ENCODE measurements around the gene C1orf159.

Gene C1orf159

GRCh38 chr1:1146596-1146995, 30.7 kb upstream of the C1orf159 start:
- H4K91ac ChIP-seq (ENCODE audit: low read depth, low read length, poor library complexity) = no peak overlapping the region
- no peaks in the 10 kb centered on the region for H3K9me3 ChIP-seq (replicated peaks in 1 of 2; ENCODE audit: control insufficient read depth in 2 of 2, insufficient read depth in 1 of 2, low read depth in 1 of 2, low read length in 2 of 2)
- H3K4me2 ChIP-seq (ENCODE audit: insufficient read depth, low read length, poor library complexity, severe bottlenecking) = no peak overlapping the region
- peaks cover 0 to 16% (median 0%) of the 10 kb centered on the region in 3 experiments for H3K27me3 ChIP-seq (ENCODE audit: control insufficient read depth in 3 of 3, insufficient read depth in 3 of 3, low read depth in 1 of 3, low read length in 3 of 3)
- no peaks in the 10 kb centered on the region for H3K36me3 ChIP-seq (replicated peaks in 1 of 2; ENCODE audit: control insufficient read depth in 2 of 2, insufficient read depth in 2 of 2, low read length in 2 of 2)
- H3K4me1 ChIP-seq (ENCODE audit: control insufficient read depth in 2 of 2, insufficient read depth in 1 of 2, low read depth in 1 of 2, low read length in 2 of 2) = peaks cover 2 to 4% of the 10 kb centered on the region in 2 donors
- H3K4me3 ChIP-seq (ENCODE audit: low read length in 2 of 2) = no peak overlapping the region
- no CpG with 5 or more reads among the region's 15 CpGs for WGBS, 2 donors (ENCODE audit: extremely low coverage in 2 of 2, insufficient read length in 2 of 2, insufficient replicate concordance in 1 of 2)
- H2BK12ac ChIP-seq (ENCODE audit: low read length) = peak overlapping the region; percentile 58
- peak overlapping the region; percentile 44 for H3K9ac ChIP-seq (ENCODE audit: low read depth, low read length, poor library complexity)
- H3K79me1 ChIP-seq (ENCODE audit: low read depth, low read length) = peaks cover 7% of the 10 kb centered on the region
- peak overlapping the region; percentile 89 for H2BK15ac ChIP-seq (ENCODE audit: low read length)
- peak overlapping the region; percentile 64 for H3K18ac ChIP-seq (ENCODE audit: low read length)
- H3K23ac ChIP-seq (ENCODE audit: low read depth, low read length, poor library complexity) = peak overlapping the region; percentile 31
- no peak overlapping the region for H3K14ac ChIP-seq (ENCODE audit: low read length)
- H2AK5ac ChIP-seq (ENCODE audit: low read depth, low read length) = peak overlapping the region; percentile 92
- H2AFZ ChIP-seq (ENCODE audit: low read length) = no peak overlapping the region
- peak overlapping the region; percentile 76 for H3K4ac ChIP-seq (ENCODE audit: low read length)
- no peak for DNase-seq (ENCODE audit: low spot score)
- no peak overlapping the region for H2BK120ac ChIP-seq (ENCODE audit: low read depth, low read length)
- H4K8ac ChIP-seq (ENCODE audit: low read depth, low read length) = peak overlapping the region; percentile 3
- no peak overlapping the region for H3K27ac ChIP-seq (replicated peaks; ENCODE audit: low read length)
- no peak overlapping the region for H2BK5ac ChIP-seq (ENCODE audit: low read length)

DNA sequence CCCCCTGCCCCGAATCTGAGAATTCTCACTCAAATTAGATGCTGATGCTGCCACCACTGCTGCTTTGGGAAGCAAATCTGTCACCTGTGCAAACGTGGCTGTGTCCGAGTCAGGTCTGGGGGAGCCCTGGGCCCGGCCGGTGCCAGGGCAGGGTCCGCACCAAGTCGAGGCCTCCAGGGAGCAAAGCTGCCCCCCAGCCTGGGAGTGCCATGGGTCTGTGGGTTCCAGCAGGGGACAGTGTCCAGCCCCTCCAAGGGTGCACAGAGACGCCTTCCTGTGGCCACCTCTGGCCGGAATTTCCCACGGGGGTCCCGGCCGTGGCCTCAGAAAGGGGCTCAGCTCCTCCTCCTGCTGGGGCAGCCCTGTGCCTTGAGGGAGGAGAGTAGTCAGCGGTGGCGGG, 30.1 kb upstream of the C1orf159 start:
- peaks cover 7% of the 10 kb centered on the region for H3K79me1 ChIP-seq (ENCODE audit: low read depth, low read length)
- H2BK5ac ChIP-seq (ENCODE audit: low read length) = peak overlapping the region; percentile 87
- H3K4me3 ChIP-seq (ENCODE audit: low read length in 2 of 2) = no peak overlapping the region
- no peak overlapping the region for H3K4me2 ChIP-seq (ENCODE audit: insufficient read depth, low read length, poor library complexity, severe bottlenecking)
- peak overlapping the region; percentile 92 for H2AK5ac ChIP-seq (ENCODE audit: low read depth, low read length)
- H2BK120ac ChIP-seq (ENCODE audit: low read depth, low read length) = no peak overlapping the region
- H3K9me3 ChIP-seq (replicated peaks in 1 of 2; ENCODE audit: control insufficient read depth in 2 of 2, insufficient read depth in 1 of 2, low read depth in 1 of 2, low read length in 2 of 2) = no peaks in the 10 kb centered on the region
- H3K9ac ChIP-seq (ENCODE audit: low read depth, low read length, poor library complexity) = no peak overlapping the region
- peak overlapping the region; percentile 71 for H3K18ac ChIP-seq (ENCODE audit: low read length)
- H3K27me3 ChIP-seq (ENCODE audit: control insufficient read depth in 3 of 3, insufficient read depth in 3 of 3, low read depth in 1 of 3, low read length in 3 of 3) = peaks cover 0 to 18% (median 0%) of the 10 kb centered on the region in 3 experiments
- H3K4me1 ChIP-seq (ENCODE audit: control insufficient read depth in 2 of 2, insufficient read depth in 1 of 2, low read depth in 1 of 2, low read length in 2 of 2) = peaks cover 2 to 5% of the 10 kb centered on the region in 2 donors
- H4K8ac ChIP-seq (ENCODE audit: low read depth, low read length) = peak overlapping the region; percentile 23
- H3K36me3 ChIP-seq (replicated peaks in 1 of 2; ENCODE audit: control insufficient read depth in 2 of 2, insufficient read depth in 2 of 2, low read length in 2 of 2) = no peaks in the 10 kb centered on the region
- no peak overlapping the region for H2BK12ac ChIP-seq (ENCODE audit: low read length)
- no CpG with 5 or more reads among the region's 14 CpGs for WGBS, 2 donors (ENCODE audit: extremely low coverage in 2 of 2, insufficient read length in 2 of 2, insufficient replicate concordance in 1 of 2)
- H4K91ac ChIP-seq (ENCODE audit: low read depth, low read length, poor library complexity) = peak overlapping the region; percentile 43
- H3K4ac ChIP-seq (ENCODE audit: low read length) = no peak overlapping the region
- H2BK15ac ChIP-seq (ENCODE audit: low read length) = peak overlapping the region; percentile 92
- no peak overlapping the region for H3K27ac ChIP-seq (replicated peaks; ENCODE audit: low read length)
- no peak for DNase-seq (ENCODE audit: low spot score)
- no peak overlapping the region for H2AFZ ChIP-seq (ENCODE audit: low read length)
- no peak overlapping the region for H3K23ac ChIP-seq (ENCODE audit: low read depth, low read length, poor library complexity)
- H3K14ac ChIP-seq (ENCODE audit: low read length) = no peak overlapping the region

DNA sequence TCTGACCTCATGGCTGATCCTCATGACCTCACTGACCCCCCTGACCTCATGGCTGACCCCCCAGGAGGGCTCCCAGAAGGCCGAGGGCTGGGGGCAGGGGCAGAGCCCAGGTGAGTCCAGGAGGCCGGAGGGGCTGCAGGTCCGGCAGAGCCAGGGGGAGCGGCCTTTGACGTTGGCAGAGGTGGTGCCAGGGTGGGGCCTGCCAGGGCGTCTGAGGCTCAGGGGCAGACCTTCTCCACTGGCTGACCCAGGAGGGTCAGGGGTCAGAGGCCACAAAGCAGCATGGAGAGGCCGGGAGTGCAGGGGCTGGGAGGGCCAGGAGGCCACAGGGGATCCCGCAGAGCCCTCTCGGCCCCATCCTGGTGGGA, 29.6 kb upstream of the C1orf159 start:
- Histone ChIP-seq H3K14ac (ENCODE audit: low read length) (no peak overlapping the region), H3K36me3 (replicated peaks in 1 of 2; ENCODE audit: control insufficient read depth in 2 of 2, insufficient read depth in 2 of 2, low read length in 2 of 2) (no peaks in the 10 kb centered on the region), H4K8ac (ENCODE audit: low read depth, low read length) (no peak overlapping the region), H3K18ac (ENCODE audit: low read length) (peak overlapping the region; percentile 71), H3K79me1 (ENCODE audit: low read depth, low read length) (peaks cover 7% of the 10 kb centered on the region), H2BK5ac (ENCODE audit: low read length) (peak overlapping the region; percentile 87), H3K27ac (replicated peaks; ENCODE audit: low read length) (no peak overlapping the region), H2BK12ac (ENCODE audit: low read length) (peak overlapping the region; percentile 94), H3K4me2 (ENCODE audit: insufficient read depth, low read length, poor library complexity, severe bottlenecking) (no peak overlapping the region), H3K4ac (ENCODE audit: low read length) (no peak overlapping the region), H2AFZ (ENCODE audit: low read length) (no peak overlapping the region), H4K91ac (ENCODE audit: low read depth, low read length, poor library complexity) (no peak overlapping the region), H3K4me1 (ENCODE audit: control insufficient read depth in 2 of 2, insufficient read depth in 1 of 2, low read depth in 1 of 2, low read length in 2 of 2) (peaks cover 4 to 5% of the 10 kb centered on the region in 2 donors), H2BK120ac (ENCODE audit: low read depth, low read length) (no peak overlapping the region), H2AK5ac (ENCODE audit: low read depth, low read length) (peak overlapping the region; percentile 86), H3K4me3 (ENCODE audit: low read length in 2 of 2) (no peak overlapping the region), H3K9ac (ENCODE audit: low read depth, low read length, poor library complexity) (no peak overlapping the region), H3K27me3 (ENCODE audit: control insufficient read depth in 3 of 3, insufficient read depth in 3 of 3, low read depth in 1 of 3, low read length in 3 of 3) (peaks cover 0 to 18% (median 0%) of the 10 kb centered on the region in 3 experiments), H3K9me3 (replicated peaks in 1 of 2; ENCODE audit: control insufficient read depth in 2 of 2, insufficient read depth in 1 of 2, low read depth in 1 of 2, low read length in 2 of 2) (no peaks in the 10 kb centered on the region), H3K23ac (ENCODE audit: low read depth, low read length, poor library complexity) (peak overlapping the region; percentile 95), H2BK15ac (ENCODE audit: low read length) (peak overlapping the region; percentile 92)
- no peak for DNase-seq (ENCODE audit: low spot score)
- WGBS, 2 donors (ENCODE audit: extremely low coverage in 2 of 2, insufficient read length in 2 of 2, insufficient replicate concordance in 1 of 2) = no CpG with 5 or more reads among the region's 9 CpGs

GRCh38 chr1:1144843-1145546, 29.1 kb upstream of the C1orf159 start:
- Histone ChIP-seq H4K8ac (ENCODE audit: low read depth, low read length) (no peak overlapping the region), H3K4me3 (ENCODE audit: low read length in 2 of 2) (no peak overlapping the region), H2BK12ac (ENCODE audit: low read length) (peak overlapping the region; percentile 73), H3K79me1 (ENCODE audit: low read depth, low read length) (peaks cover 7% of the 10 kb centered on the region), H3K18ac (ENCODE audit: low read length) (peak overlapping the region; percentile 90), H3K9ac (ENCODE audit: low read depth, low read length, poor library complexity) (no peak overlapping the region), H2BK5ac (ENCODE audit: low read length) (peak overlapping the region; percentile 87), H3K27ac (replicated peaks; ENCODE audit: low read length) (no peak overlapping the region), H4K91ac (ENCODE audit: low read depth, low read length, poor library complexity) (no peak overlapping the region), H2AFZ (ENCODE audit: low read length) (peak overlapping the region; percentile 85), H3K4me1 (ENCODE audit: control insufficient read depth in 2 of 2, insufficient read depth in 1 of 2, low read depth in 1 of 2, low read length in 2 of 2) (peaks cover 4 to 5% of the 10 kb centered on the region in 2 donors), H2AK5ac (ENCODE audit: low read depth, low read length) (peak overlapping the region; percentile 86), H3K4me2 (ENCODE audit: insufficient read depth, low read length, poor library complexity, severe bottlenecking) (no peak overlapping the region), H3K4ac (ENCODE audit: low read length) (no peak overlapping the region), H3K9me3 (replicated peaks in 1 of 2; ENCODE audit: control insufficient read depth in 2 of 2, insufficient read depth in 1 of 2, low read depth in 1 of 2, low read length in 2 of 2) (no peaks in the 10 kb centered on the region), H2BK15ac (ENCODE audit: low read length) (peak overlapping the region; percentile 95), H3K23ac (ENCODE audit: low read depth, low read length, poor library complexity) (peak overlapping the region; percentile 95), H2BK120ac (ENCODE audit: low read depth, low read length) (peak overlapping the region; percentile 96), H3K14ac (ENCODE audit: low read length) (peak overlapping the region; percentile 71), H3K36me3 (replicated peaks in 1 of 2; ENCODE audit: control insufficient read depth in 2 of 2, insufficient read depth in 2 of 2, low read length in 2 of 2) (no peaks in the 10 kb centered on the region), H3K27me3 (ENCODE audit: control insufficient read depth in 3 of 3, insufficient read depth in 3 of 3, low read depth in 1 of 3, low read length in 3 of 3) (peaks cover 0 to 18% (median 0%) of the 10 kb centered on the region in 3 experiments)
- WGBS, 2 donors (ENCODE audit: extremely low coverage in 2 of 2, insufficient read length in 2 of 2, insufficient replicate concordance in 1 of 2) = no CpG with 5 or more reads among the region's 32 CpGs
- DNase-seq (ENCODE audit: low spot score) = no peak
